GM19463 (cell line): ENCODE measurements around the gene SKAP1.
"Not testable (repeated sequence)": the region's sequence is repeated elsewhere in the genome, so short reads cannot be mapped to it uniquely, and the experiment has no call there.

ENCODE experiments used
- ATAC-seq: cut with Tn5 transposase; IDR thresholded peaks from one replicate; pipeline ENCODE4 v1.9.1; 2021; ENCODE audit warnings: mild to moderate bottlenecking, moderate library complexity; ENCODE audit not compliant: unreplicated experiment

Gene SKAP1

DNA sequence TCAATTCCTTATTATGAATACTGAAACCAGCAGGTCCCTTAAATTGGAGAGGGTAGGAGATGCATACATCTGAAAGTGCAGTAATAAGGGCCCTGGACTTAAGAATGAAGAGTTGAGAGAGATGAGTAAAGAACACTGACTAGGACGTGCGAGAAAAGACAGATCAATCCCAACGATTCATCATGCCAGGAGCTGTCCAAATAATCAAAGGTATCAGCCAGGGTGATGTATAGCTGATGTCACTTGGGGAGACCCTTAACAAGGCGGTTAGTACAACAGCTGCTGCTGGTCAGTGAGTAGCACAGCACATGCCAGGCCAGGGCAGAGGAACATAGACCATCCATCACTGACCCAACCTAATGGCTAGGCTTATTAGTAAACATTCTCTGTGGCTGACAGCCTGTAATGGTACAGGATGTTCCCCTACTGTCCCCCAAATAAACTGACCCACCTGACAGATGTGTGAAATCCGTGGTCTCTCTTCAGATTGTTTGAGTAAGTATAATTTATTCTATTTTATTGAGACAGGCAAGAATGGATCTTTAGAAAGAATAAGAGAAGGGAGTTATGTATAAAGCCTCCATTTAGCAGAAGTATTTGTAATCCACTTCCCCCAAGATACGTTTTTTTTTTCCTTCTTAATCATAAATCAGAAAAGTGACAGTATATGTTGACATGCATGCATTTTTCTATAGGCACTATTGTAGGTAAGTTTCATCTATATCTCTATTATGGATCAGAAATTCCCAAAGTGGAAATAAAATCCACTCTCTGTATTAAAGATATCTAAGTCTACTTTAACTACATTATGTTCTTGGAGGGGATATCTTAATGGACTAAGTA, 204.1 kb downstream of the SKAP1 start:
- no peak for ATAC-seq

DNA sequence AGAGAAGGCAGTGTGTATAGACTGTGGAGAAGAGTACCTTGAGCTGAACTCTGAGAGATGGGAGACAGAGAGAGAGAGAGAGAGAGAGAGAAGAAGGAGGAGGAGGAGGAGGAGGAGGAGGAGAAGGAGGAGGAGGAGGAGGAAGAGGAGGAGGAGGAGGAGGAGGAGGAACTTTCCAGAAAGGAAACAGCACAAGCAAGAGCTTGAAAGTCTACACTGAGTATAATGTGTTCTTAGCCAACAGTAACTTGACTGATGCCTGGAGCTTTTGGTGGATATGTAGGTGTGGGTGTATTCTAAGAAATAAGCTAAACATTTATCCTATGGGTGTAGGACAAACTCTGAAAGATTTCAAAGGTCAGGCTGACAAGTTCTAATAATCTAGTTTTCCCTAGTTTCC, 206.1 kb downstream of the SKAP1 start:
- no peak for ATAC-seq

DNA sequence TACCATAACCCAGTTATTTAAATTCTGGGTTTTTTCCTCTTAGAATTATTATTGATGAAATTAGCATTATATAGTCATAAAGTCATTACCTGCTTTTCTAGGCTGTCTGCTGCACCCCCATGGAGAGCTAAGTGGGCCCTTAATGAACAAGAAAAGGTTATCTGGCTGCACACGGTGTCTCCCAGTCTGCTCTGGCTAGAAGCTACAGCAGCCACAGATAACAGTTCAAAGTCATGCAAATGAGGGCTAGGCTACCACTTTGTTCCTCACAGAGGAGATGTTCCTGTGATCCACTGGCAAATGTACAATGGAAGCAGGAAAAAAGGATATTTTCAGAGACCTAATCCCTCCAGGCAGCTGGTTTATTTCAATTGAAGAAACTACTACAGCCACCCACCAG, 210.4 kb downstream of the SKAP1 start:
- ATAC-seq, result no peak

DNA sequence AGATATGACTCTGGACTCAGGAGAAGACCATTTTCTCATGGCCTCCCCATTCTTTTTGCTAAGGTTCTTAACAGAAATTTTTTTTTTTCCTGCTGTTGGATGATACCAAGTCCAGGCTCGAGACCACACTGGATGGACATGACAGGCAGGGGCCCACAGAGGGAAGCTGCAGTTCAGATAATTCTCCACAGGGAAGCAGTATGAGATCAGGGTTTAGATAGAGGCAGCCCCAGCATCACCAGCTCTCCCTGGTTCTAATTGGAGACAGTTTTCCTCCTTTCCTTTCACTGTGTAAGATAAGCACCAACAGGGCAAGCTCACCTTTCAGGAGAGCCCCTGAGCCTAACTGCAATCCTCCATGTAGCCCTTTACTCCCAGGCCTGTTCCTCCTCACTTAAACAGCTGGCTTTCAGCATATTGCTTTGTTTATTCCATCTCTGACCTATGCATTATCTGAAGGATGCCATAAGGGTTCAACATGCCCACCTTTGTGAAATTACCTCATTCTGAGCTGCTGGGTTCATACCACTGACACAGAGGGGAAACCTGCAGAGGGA, 214.4 kb downstream of the SKAP1 start:
- no peak for ATAC-seq

DNA sequence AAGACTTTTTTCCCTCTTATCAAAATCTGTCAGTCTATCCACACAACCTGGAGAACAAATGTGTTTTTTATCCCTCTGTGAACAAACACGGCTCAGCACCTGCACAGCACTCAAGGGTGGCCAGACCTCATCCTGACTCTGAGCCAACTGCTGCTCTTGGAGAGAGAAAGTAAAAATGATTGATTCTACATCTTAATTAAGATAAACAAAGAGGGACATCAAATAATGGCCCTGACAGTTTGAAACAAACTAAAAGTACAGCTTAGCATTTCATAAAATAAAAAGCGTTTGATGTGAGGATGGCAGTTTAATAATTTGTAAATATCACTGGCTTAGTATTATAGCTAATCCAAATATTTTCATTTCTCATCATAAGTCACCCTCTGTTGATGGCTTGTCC, 216.2 kb downstream of the SKAP1 start:
- no peak for ATAC-seq

DNA sequence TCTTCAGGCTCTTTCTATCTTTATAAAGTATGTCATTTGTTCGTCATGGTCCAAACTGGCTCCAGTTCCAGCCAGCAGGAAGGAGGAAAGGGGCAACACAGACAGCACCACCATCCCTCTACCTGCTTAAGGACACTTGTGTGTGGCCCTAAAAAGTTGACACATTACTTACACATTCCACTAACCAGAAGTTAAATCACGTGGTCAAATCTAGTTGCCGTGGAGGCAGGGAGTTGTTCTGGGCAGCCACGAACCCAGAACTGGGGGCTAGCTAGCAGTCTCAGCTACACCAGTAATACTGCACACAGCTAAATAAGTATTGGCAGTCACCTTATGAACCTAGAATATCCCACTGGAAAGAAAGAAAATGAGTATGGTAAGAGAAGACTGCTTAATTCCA, 218.2 kb downstream of the SKAP1 start:
- ATAC-seq, result no peak

DNA sequence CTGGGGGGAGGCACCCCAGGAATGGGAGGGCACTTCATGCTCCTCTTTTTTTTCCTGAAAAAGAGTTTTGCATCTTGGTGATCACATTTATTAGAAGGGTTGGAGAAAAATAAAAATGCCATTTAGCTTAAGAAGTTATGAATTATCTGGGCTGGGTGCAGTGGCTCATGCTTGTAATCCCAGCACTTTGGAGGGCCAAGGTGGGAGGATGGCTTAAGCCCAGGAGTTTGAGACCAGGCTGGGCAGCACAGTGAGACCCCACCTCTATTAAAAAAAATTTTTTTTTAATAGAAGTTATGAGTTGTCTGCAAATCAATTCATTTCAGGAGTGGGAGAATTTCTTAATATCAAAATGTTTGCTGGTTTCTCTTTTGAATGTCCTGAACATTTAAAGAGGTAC, 219.0 kb downstream of the SKAP1 start:
- ATAC-seq, result no peak

DNA sequence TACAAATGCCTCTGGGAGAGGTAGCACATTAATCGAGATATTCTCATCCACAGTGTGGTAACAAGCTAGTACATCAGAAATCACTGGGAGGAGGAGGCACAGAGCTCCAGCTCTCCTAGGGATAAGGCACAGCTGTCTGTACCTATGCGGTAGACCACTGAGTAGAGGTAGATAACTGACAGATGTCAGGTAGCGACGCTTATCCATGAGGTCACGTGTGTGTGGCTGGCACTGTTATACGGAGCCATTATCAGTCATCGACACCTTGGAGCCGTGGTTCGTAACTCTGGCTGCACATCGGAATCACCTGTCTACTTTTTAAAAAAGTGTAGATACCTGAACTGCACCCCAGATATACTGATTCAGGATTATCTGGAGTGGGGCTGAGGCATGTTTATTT, 220.0 kb downstream of the SKAP1 start:
- ATAC-seq, result no peak

DNA sequence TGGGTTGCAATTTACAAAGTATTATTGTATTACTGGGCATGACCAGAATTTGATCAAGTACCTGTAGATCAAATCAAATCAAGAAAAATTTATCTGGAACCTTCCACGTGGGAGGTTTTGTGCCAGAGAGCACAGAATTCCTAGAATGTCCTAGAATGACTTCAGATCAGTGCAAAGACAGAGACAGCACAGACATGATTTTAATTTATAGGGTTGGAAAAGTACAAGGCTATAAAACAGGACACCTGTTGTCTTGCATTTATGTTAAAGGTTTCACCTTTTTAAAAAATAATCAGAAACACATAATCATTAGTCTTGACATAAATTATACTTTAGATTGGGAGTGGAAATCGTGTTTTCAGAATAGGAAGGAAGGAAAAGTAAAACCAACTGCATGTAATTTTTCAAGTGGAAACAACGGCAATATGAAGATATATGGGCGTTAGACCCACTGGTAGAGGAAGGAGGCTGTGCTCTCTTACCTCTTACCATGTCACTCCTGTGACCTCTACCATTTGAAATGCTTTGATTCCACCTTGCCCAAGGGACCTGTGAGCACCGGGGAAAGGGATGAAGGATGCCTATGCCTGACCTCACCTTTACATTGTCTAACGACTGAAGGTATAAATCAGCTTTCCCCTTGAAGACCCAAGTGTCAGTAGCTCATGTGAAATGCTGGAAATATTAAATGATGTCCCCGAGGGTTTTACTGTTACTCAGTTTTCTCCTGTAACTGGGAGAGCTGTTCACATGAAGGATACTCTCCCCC, 222.1 kb downstream of the SKAP1 start:
- ATAC-seq, result no peak

DNA sequence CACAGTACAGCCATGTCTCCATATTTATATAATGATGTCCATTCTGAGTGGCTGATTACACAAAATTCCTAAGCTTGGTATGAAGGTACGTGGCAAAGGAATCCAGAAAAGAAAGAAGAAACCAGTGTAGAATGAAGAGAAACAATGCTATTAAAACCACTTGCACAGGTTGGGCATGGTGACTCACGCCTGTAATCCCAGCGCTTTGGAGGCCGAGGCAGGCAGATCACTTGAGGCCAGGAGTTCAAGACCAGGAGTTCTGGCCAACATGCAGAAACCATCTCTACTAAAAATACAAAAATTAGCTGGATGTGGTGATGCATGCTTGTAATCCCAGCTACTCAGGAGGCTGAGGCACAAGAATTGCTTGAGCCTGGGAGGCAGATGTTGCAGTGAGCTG, 223.0 kb downstream of the SKAP1 start:
- not testable (repeated sequence) for ATAC-seq

DNA sequence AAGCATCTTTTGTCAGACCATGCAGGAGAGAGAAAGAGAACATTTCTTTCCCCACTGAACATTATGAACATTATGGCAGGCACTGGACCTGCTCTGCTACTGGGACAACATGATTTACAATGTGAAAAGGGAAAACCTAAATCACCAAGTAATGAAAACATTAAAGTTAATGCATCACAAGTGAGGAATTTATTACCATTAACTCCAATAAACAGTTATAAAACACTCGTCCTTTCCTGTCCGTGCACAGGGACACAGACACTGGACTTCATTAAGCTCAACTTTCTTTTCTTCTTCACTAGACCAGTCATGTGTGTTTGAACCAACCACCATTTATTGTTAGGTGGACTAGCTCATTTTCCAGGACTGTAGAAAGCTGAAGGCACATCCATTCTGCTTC, 227.1 kb downstream of the SKAP1 start:
- ATAC-seq, result no peak

DNA sequence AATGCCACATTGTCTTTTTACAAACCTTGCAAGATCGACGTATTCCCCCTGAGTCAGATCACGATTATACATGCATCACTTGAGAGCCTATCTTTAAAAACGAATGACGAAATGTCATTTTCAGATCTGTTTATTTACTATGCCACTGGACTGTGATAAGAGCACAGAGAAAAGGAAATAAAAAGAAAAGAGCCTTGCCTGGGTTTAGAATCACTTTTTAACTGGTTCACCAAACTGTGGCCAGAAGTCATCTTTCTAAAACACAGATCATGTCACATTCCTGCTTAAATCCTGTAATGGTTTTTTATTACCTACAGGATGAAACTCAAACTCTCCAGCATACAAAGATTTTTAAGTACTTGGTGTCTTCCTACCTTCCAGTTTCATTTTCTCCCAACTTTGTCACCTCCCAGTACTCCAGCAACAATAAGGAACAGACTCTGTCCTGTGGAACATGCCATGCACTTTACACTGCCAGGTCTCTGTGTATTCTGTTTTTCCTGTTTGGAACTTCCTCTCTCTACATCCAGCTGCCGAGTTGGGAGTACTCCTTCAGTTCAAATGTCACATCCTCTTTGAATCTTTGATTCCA, 231.0 kb downstream of the SKAP1 start:
- no peak for ATAC-seq

DNA sequence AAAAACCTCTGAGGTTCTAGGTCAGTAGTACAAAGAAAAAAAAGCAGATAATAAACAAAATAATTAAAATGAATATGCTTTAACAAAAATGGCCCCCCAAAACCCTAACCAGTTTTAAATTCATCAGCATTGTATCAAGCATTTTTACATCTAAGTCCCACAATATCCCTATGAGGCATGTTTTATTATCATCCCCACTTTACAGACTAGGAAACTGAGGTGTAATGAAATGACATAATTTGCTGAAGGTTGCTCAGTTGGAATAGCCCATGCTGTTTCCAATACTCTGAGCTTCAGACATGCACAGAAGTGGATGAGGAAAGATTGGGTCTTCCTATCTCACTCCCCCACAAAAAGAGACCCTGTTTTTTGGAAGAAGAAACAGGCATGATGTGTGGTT, 234.1 kb downstream of the SKAP1 start:
- ATAC-seq, result no peak

DNA sequence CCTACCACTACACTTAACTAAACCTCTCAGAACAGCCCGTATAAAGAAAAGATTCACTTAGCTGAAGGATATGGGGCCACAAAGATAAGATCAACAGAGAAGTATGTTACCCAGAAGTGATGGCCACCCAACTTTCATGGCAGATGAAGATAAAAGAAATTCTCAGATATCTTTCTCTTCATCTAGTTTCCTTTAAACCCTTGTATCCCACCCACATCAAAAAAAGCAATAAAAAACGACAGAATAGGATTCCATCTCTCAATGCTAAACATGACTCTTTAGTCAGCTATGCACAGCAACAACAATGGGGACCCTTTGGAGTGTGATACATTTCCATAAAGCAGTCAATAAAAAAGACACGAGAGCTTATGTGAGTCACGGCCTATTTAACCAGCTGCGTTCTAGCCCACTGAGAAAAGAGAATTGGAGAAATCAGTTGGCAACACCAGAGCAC, 235.9 kb downstream of the SKAP1 start:
- no peak for ATAC-seq

DNA sequence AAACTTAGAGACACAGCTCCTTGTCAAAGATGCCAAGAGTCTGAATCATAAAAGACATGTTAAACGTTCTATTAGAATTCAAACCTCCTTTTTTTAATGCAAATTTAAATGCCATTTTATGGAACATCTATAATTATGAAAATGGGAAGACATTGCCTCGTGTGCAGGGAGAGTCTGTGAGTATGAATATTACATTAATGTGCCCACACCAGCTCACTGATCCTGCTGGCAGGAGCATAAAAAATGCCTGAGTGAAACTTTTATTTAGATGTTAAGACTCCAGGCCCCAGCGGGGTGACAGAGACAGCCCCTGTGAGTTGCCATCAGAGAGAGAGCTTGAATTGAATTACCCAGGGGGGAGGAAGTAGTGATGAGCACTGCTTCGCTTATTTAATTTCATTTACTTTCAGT, 237.7 kb downstream of the SKAP1 start:
- ATAC-seq, result no peak

DNA sequence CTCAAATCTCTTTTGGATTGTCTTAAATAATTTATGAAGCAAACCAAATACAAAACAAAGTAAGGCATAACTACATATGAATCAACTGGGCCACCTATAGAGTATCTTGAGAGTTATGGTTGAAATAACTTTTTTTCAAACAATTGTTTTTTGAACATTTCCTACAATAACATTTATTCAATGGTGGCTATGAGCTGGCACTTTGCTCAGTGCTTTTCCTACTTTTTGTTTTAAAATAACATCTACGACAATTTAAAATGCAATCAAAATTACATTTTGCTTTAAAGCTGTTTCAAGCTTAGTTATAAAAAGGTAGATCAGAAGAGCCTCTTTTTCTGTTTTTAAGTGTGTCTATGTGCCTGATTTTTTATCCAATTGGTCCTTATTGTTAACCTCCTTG, 238.7 kb downstream of the SKAP1 start:
- ATAC-seq, result no peak

DNA sequence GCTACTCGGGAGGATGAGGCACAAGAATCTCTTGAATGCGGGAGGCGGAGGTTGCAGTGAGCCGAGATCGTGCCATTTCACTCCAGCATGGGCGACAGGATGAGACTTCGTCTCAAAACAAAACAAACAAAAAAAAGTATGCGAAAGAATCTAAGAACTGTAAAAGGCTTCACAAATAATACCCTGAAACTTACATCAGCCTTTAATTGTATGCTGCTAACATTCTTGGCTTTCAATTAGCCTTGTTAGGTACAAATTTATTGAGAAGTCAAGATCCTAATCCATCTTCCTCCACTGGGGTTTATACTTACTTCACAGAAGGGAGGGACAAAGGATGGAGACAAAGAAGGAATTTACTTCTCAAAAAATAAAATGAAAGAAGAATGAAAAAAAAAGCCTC, 239.1 kb downstream of the SKAP1 start:
- ATAC-seq, result no peak

DNA sequence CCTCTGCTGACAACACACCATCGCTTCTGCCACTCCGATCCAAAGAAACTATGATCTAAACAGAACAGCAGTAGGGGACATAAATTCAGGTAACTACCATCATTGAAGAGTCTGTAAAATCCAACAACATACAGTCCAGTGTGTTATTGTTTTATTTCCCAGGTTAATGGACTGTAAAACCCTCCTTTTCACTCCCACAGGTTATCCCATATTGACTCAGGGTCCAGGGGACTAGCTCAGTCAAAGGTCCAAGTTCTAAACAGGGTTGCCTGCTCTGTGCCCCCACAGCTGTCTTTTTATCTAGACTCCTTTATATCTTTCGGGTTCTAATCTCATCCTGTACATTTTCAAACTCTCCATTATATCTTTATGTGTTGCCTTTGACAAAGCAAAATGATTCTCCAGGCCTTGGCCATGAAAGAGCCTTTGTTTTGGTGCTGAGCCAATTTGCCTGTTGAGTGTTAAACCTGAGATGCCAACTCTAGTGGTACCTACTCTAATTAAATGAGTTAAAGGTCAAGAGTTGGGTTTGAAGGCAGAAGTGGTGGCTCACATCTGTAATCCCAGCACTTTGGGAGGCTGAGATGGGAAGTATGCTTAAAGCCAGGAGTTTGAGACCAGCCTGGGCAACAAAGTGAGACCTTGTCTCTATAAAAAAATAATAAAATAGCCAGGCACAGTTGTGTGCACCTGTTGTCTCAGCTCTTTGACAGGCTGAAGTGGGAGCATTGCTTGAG, 242.0 kb downstream of the SKAP1 start:
- ATAC-seq, result no peak

DNA sequence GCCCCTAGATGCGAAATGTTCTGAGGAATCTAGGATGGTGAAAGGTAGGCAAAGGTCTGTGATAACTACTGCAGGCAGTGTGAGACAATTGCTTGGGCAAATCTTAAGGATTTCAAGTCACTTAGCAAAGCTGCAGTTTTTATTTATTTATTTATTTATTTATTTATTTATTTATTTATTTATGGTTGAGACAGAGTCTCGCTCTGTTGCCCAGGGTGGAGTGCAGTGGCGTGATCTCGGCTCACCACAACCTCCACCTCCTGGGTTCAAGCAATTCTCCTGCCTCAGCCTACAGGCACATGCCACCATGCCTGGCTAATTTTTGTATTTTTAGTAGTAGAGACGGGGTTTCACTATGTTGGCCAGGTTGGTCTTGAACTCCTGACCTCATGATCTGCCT, 243.7 kb downstream of the SKAP1 start:
- ATAC-seq, result not testable (repeated sequence)

DNA sequence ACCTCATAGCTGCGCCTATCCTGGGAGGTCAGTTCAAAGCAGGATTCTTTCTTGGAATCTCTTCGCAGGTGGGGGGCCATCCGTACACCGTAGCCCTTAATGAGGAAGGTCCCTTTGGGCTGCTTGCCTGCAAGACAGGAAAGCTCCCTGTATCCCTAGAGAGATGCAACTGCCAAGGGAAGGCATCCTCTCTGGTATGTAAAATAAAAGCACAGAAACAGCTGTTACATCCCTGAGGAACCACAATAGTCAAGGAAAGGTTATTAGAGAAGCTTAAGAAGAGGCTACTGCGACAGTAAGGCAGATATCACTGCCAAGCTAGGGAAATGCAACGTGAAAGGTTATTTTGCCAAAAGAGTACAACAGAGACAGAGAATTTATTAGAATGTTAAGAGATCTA, 245.3 kb downstream of the SKAP1 start:
- no peak for ATAC-seq

DNA sequence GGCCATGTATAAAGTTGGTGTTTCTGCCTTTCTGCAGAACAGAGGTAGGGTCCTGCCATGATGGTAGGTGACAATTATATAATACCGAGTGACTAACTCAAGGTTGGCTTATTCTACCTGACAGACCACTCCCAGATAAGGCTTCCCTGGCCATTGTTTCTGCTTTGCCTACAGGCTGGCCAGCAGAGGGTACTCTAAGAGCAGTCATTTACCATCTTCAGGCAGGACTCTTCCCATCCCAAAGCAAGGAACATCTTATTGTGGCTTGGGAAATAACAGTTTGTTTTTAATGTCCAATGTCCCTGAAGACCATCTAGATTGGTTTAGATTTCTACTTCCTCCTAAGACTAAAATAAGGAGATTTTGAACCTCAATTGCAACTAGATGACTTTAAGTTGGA, 248.4 kb downstream of the SKAP1 start:
- no peak for ATAC-seq
